ENCODE results near the gene MMP19.

- no peak for TF ChIP-seq CTCF (IDR thresholded peaks at IDR 0.05; ENCODE audit: low read length)
- TF ChIP-seq EZH2 (IDR thresholded peaks at IDR 0.05; ENCODE audit: borderline replicate concordance, low read length), result no peak
These were observed 19.6 kb upstream of the MMP19 start for GRCh38 chr12:55862286-55862685.
